GM12873 (cell line): ENCODE results near the gene RNU7-1.

Experiments
- CTCF ChIP-seq: IDR thresholded peaks from 2 replicates; pipeline ENCODE4 v1.5.1; 2012; ENCODE audit warnings: low read depth, mild to moderate bottlenecking, moderate library complexity, low read length, control low read depth; ENCODE audit not compliant: insufficient read depth; ENCODE audit errors: missing control alignments

RNU7-1 gene

GRCh38 chr12:6921996-6922946 is 21.3 kb upstream of the RNU7-1 start:
- no peak for TF ChIP-seq CTCF

- no peak for TF ChIP-seq CTCF
Observed at GRCh38 chr12:6923003-6923732, 20.4 kb upstream of the RNU7-1 start.

GRCh38 chr12:6923851-6924250 is 19.8 kb upstream of the RNU7-1 start:
- TF ChIP-seq CTCF: no peak

- TF ChIP-seq CTCF: no peak
Observed at GRCh38 chr12:6925239-6925539, 18.4 kb upstream of the RNU7-1 start.

GRCh38 chr12:6925540-6926279 is 17.9 kb upstream of the RNU7-1 start:
- TF ChIP-seq CTCF: no peak

GRCh38 chr12:6927379-6928021 is 16.1 kb upstream of the RNU7-1 start, which contains the start of gene ATN1:
Gene ATN1 (plus strand): TSS chr12:6927959. CDS start chr12:6934002, 6,043 bp downstream.
- no peak for TF ChIP-seq CTCF
